ENCODE results near the gene FUNDC1. TPM values are rescaled to one million over a fixed set of nuclear protein-coding genes. Genes with fewer than 3 reads are reported as not detected.

Gene FUNDC1
- total RNA-seq, 2 donors from 2014 or later, result 10.7 to 16.2 TPM

- Mint-ChIP-seq H3K9me3 (no peaks in the 10 kb centered on the region), H3K27ac (no peak overlapping the region)
These were observed 47.6 kb downstream of the FUNDC1 start for GRCh38 chrX:44495091-44495490.

GRCh38 chrX:44494357-44494756 lies 48.3 kb downstream of the FUNDC1 start:
- DNase-seq (ENCODE audit: low spot score in 2 of 2) (no peak), ATAC-seq (peak in 1 of 2 donors; percentile 58)
- Mint-ChIP-seq H3K27ac (no peak overlapping the region), H3K36me3 (no peaks in the 10 kb centered on the region), H3K9me3 (no peaks in the 10 kb centered on the region)

More at GRCh38 chrX:44495091-44495490, 47.6 kb downstream of the FUNDC1 start:
- DNase-seq (ENCODE audit: low spot score in 2 of 2) (no peak), ATAC-seq (no peak)
- H3K36me3 Mint-ChIP-seq, result no peaks in the 10 kb centered on the region

- Mint-ChIP-seq H3K9me3 (no peaks in the 10 kb centered on the region), H3K36me3 (no peaks in the 10 kb centered on the region), H3K27ac (no peak overlapping the region)
- DNase-seq (ENCODE audit: low spot score in 2 of 2) (no peak), ATAC-seq (no peak)
These were observed 53.1 kb downstream of the FUNDC1 start for GRCh38 chrX:44489515-44489914.

- no peak for ATAC-seq
- no peak overlapping the region for H3K27ac Mint-ChIP-seq
These were observed 58.0 kb downstream of the FUNDC1 start for GRCh38 chrX:44484607-44485146.

GRCh38 chrX:44483965-44484606 lies 58.6 kb downstream of the FUNDC1 start:
- no peak overlapping the region for H3K27ac Mint-ChIP-seq
- ATAC-seq, result no peak
- no peak for DNase-seq (ENCODE audit: low spot score in 2 of 2)
- no peaks in the 10 kb centered on the region for H3K9me3 Mint-ChIP-seq
- no peaks in the 10 kb centered on the region for H3K36me3 Mint-ChIP-seq

More at GRCh38 chrX:44484607-44485146, 58.0 kb downstream of the FUNDC1 start:
- Mint-ChIP-seq H3K9me3 (no peaks in the 10 kb centered on the region), H3K36me3 (no peaks in the 10 kb centered on the region)
- no peak for DNase-seq (ENCODE audit: low spot score in 2 of 2)

- Mint-ChIP-seq H3K9me3 (no peaks in the 10 kb centered on the region), H3K36me3 (no peaks in the 10 kb centered on the region), H3K27ac (no peak overlapping the region)
- DNase-seq (ENCODE audit: low spot score in 2 of 2) (no peak), ATAC-seq (no peak)
These were observed 60.1 kb downstream of the FUNDC1 start for GRCh38 chrX:44482575-44482974.

GRCh38 chrX:44480591-44480990 lies 62.1 kb downstream of the FUNDC1 start:
- H3K27ac Mint-ChIP-seq, result no peak overlapping the region
- H3K9me3 Mint-ChIP-seq, result no peaks in the 10 kb centered on the region
- ATAC-seq (no peak), DNase-seq (ENCODE audit: low spot score in 2 of 2) (no peak)
- H3K36me3 Mint-ChIP-seq, result no peaks in the 10 kb centered on the region

GRCh38 chrX:44474410-44474809 lies 68.2 kb downstream of the FUNDC1 start:
- H3K9me3 Mint-ChIP-seq, result no peaks in the 10 kb centered on the region
- no peaks in the 10 kb centered on the region for H3K36me3 Mint-ChIP-seq
- ATAC-seq, result no peak
- no peak for DNase-seq (ENCODE audit: low spot score in 2 of 2)
- no peak overlapping the region for H3K27ac Mint-ChIP-seq

Other genes starting within 250 kb of the FUNDC1 start
- gene EFHC2, start 199.2 kb downstream of the FUNDC1 start, total RNA-seq, result under 1 TPM; 0.41 TPM

Measured in activated naive CD4-positive, alpha-beta T cell treated with anti-CD3 and anti-CD28 coated beads, Interleukin-2, amount 50 U/mL, for 72 hours (primary cell).